ENCODE results near the gene CGB2. TPM values are rescaled to one million over a fixed set of nuclear protein-coding genes. Genes with fewer than 3 reads are reported as not detected.
A peak's percentile ranks its signal among the peaks of the same experiment; 100 is the strongest.
"Not testable (repeated sequence)": the region's sequence is repeated elsewhere in the genome, so short reads cannot be mapped to it uniquely, and the experiment has no call there.

CGB2 gene
- total RNA-seq, 6 donors from 2014 or later, result not detected

GRCh38 chr19:49070416-49070815 lies 38.7 kb downstream of the CGB2 start:
- DNase-seq, result no peak
- Histone ChIP-seq H3K36me3 (no peaks in the 10 kb centered on the region), H3K9me3 (no peaks in the 10 kb centered on the region), H3K4me1 (peaks cover 0 to 18% (median 3%) of the 10 kb centered on the region in 4 donors), H3K27ac (no peak overlapping the region), H3K4me3 (no peak overlapping the region), H3K27me3 (peaks cover 1 to 34% (median 18%) of the 10 kb centered on the region in 4 donors)
- no peak for ATAC-seq (ENCODE audit: low FRiP score in 2 of 2)
- TF ChIP-seq POLR2A (IDR thresholded peaks at IDR 0.05) (no peak), POLR2AphosphoS5 (IDR thresholded peaks at IDR 0.05) (no peak), CTCF (IDR thresholded peaks at IDR 0.05) (no peak), EP300 (IDR thresholded peaks at IDR 0.05) (no peak)
- 94 to 96% methylated on average over 16 to 21 of the region's 21 CpGs for WGBS, 2 donors

GRCh38 chr19:49071860-49072547 lies 40.3 kb downstream of the CGB2 start:
- no peak overlapping the region for H3K27ac ChIP-seq
- H3K36me3 ChIP-seq, result no peaks in the 10 kb centered on the region
- ATAC-seq (ENCODE audit: low FRiP score in 2 of 2) (no peak), DNase-seq (peak in 1 of 2 donors; percentile 86)
- H3K4me1 ChIP-seq, result peaks cover 0 to 17% (median 3%) of the 10 kb centered on the region in 4 donors
- 6 to 9% methylated on average over 17 to 24 of the region's 93 CpGs for WGBS, 2 donors
- H3K27me3 ChIP-seq, result peaks cover 0 to 33% (median 15%) of the 10 kb centered on the region in 4 donors
- H3K4me3 ChIP-seq, result peak overlapping the region in 3 of 4 donors; percentile 3 to 9 (median 8)
- TF ChIP-seq POLR2AphosphoS5 (IDR thresholded peaks at IDR 0.05) (no peak), POLR2A (IDR thresholded peaks at IDR 0.05) (no peak), EP300 (IDR thresholded peaks at IDR 0.05) (no peak), CTCF (IDR thresholded peaks at IDR 0.05) (no peak)
- H3K9me3 ChIP-seq, result no peaks in the 10 kb centered on the region

GRCh38 chr19:49073514-49074378 lies 42.1 kb downstream of the CGB2 start:
- DNase-seq (no peak), ATAC-seq (ENCODE audit: low FRiP score in 2 of 2) (no peak)
- WGBS, 2 donors, result 63 to 64% methylated on average over 23 of the region's 23 CpGs
- TF ChIP-seq EP300 (IDR thresholded peaks at IDR 0.05) (no peak), CTCF (IDR thresholded peaks at IDR 0.05) (no peak), POLR2AphosphoS5 (IDR thresholded peaks at IDR 0.05) (no peak), POLR2A (IDR thresholded peaks at IDR 0.05) (no peak)
- Histone ChIP-seq H3K36me3 (no peaks in the 10 kb centered on the region), H3K4me1 (peaks cover 0 to 17% (median 3%) of the 10 kb centered on the region in 4 donors), H3K4me3 (no peak overlapping the region), H3K9me3 (no peaks in the 10 kb centered on the region), H3K27me3 (peaks cover 0 to 33% (median 15%) of the 10 kb centered on the region in 4 donors), H3K27ac (no peak overlapping the region)

- peak in 1 of 2 donors; percentile 77 for DNase-seq
- ATAC-seq (ENCODE audit: low FRiP score in 2 of 2), result not testable (repeated sequence)
Observed at GRCh38 chr19:49074869-49075268, 43.2 kb downstream of the CGB2 start.

More at GRCh38 chr19:49074869-49075268, 43.2 kb downstream of the CGB2 start:
- H3K4me1 ChIP-seq, result peaks cover 0 to 17% (median 3%) of the 10 kb centered on the region in 4 donors
- H3K27ac ChIP-seq, H3K36me3 ChIP-seq, H3K4me3 ChIP-seq, H3K9me3 ChIP-seq: not testable (repeated sequence)
- TF ChIP-seq CTCF (IDR thresholded peaks at IDR 0.05), result peak; percentile 64 to 85 (median 71)
- 14 to 16% methylated on average over 9 of the region's 9 CpGs for WGBS, 2 donors
- H3K27me3 ChIP-seq, result peaks cover 0 to 30% (median 15%) of the 10 kb centered on the region in 4 donors

All from upper lobe of left lung (tissue), 6 donors.